Neural cell (in vitro differentiated cells): ENCODE measurements around the gene YY1. TPM values are rescaled to one million over a fixed set of nuclear protein-coding genes. Genes with fewer than 3 reads are reported as not detected.

Experiments
- H2AFZ ChIP-seq: fragments of 200-600, 300-800 bp; sonication (generic), shearing (Covaris generic); 2 replicates; pipeline ENCODE4 v1.6.0; 2014; ENCODE audit warnings: low read depth, mild to moderate bottlenecking, antibody characterized with exemption, low read length, moderate library complexity
- H3F3A ChIP-seq: fragments of 200-600 bp; shearing (Covaris generic); 2 replicates; pipeline ENCODE4 v1.6.1; 2016; ENCODE audit warnings: mild to moderate bottlenecking, moderate library complexity, mixed read lengths, antibody characterized with exemption, low read length; ENCODE audit not compliant: insufficient read depth, poor library complexity, severe bottlenecking
- H3K27ac ChIP-seq: fragments of 200-600, 300-800 bp; sonication (generic), shearing (Covaris generic); 2 replicates; pipeline ENCODE4 v1.5.1; 2014; ENCODE audit warnings: mild to moderate bottlenecking, low read length, moderate library complexity
- H3K27me3 ChIP-seq: fragments of 300-800, 200-600 bp; sonication (generic), shearing (Covaris generic); 2 replicates; pipeline ENCODE4 v1.6.0; 2014; ENCODE audit warnings: mild to moderate bottlenecking, low read depth, low read length, moderate library complexity; ENCODE audit not compliant: insufficient read depth
- H3K36me3 ChIP-seq: fragments of 300-800, 200-600 bp; sonication (generic), shearing (Covaris generic); 2 replicates; pipeline ENCODE4 v1.5.1; 2014; ENCODE audit warnings: mild to moderate bottlenecking, antibody characterized with exemption, low read length, moderate library complexity; ENCODE audit not compliant: insufficient read depth
- H3K4me2 ChIP-seq: fragments of 300-800, 200-600 bp; sonication (generic), shearing (Covaris generic); 2 replicates; pipeline ENCODE4 v1.6.0; 2014; ENCODE audit warnings: mild to moderate bottlenecking, low read length
- H3K4me3 ChIP-seq: fragments of 300-800, 200-600 bp; sonication (generic), shearing (Covaris generic); 2 replicates; pipeline ENCODE4 v1.5.1; 2014; ENCODE audit warnings: mild to moderate bottlenecking, low read length, moderate library complexity
- H3K79me2 ChIP-seq: fragments of 200-600 bp; shearing (Covaris generic); replicated peaks from 2 replicates; pipeline ENCODE4 v1.6.0; 2014; ENCODE audit warnings: mild to moderate bottlenecking, low read length, moderate library complexity; ENCODE audit not compliant: insufficient read depth
- H3K9ac ChIP-seq: fragments of 300-800, 200-600 bp; sonication (generic), shearing (Covaris generic); 2 replicates; pipeline ENCODE4 v1.6.1; 2016; ENCODE audit warnings: mild to moderate bottlenecking, low read length, mixed read lengths
- H3K9me2 ChIP-seq: fragments of 200-600 bp; shearing (Covaris generic); 2 replicates; pipeline ENCODE4 v1.6.1; 2016; ENCODE audit warnings: mild to moderate bottlenecking, low read length, mixed read lengths; ENCODE audit not compliant: insufficient read depth
- H3K9me3 ChIP-seq: fragments of 200-600, 300-800 bp; sonication (generic), shearing (Covaris generic); 2 replicates; pipeline ENCODE4 v1.6.1; 2016; ENCODE audit warnings: mild to moderate bottlenecking, mixed run types, low read length, moderate library complexity, mixed read lengths
- H4K20me1 ChIP-seq: fragments of 200-600 bp; shearing (Covaris generic); 2 replicates; pipeline ENCODE4 v1.6.1; 2016; ENCODE audit warnings: mild to moderate bottlenecking, mixed run types; ENCODE audit not compliant: insufficient read depth
- EP300 ChIP-seq: fragments of 450-650 bp; conservative IDR thresholded peaks from 2 replicates; pipeline ENCODE4 v1.6.1; 2014; ENCODE audit warnings: antibody characterized with exemption, mild to moderate bottlenecking, moderate library complexity; ENCODE audit not compliant: poor library complexity, severe bottlenecking
- EZH2 ChIP-seq: fragments of 200-600, 300-800 bp; shearing (Covaris generic), sonication (generic); IDR thresholded peaks from 2 replicates; pipeline ENCODE4 v1.6.1; 2014; ENCODE audit warnings: antibody characterized with exemption, low read length, borderline replicate concordance, mild to moderate bottlenecking; ENCODE audit not compliant: insufficient read depth, poor library complexity, severe bottlenecking
- MXI1 ChIP-seq: fragments of 450-650 bp; conservative IDR thresholded peaks from 2 replicates; pipeline ENCODE4 v1.6.1; 2014; ENCODE audit warnings: antibody characterized with exemption, mild to moderate bottlenecking; ENCODE audit not compliant: poor library complexity, severe bottlenecking
- POLR2AphosphoS5 ChIP-seq: IDR thresholded peaks from 2 replicates; pipeline ENCODE4 v1.6.1; 2012
- RAD21 ChIP-seq: fragments of 450-650 bp; conservative IDR thresholded peaks from 2 replicates; pipeline ENCODE4 v1.6.1; 2014; ENCODE audit warnings: antibody characterized with exemption, mild to moderate bottlenecking, moderate library complexity
- SMC3 ChIP-seq: fragments of 450-650 bp; conservative IDR thresholded peaks from 2 replicates; pipeline ENCODE4 v1.6.1; 2014; ENCODE audit warnings: antibody characterized with exemption, mild to moderate bottlenecking, moderate library complexity; ENCODE audit not compliant: poor library complexity
- TAF1 ChIP-seq: IDR thresholded peaks from 2 replicates; pipeline ENCODE4 v1.6.1; 2012; ENCODE audit warnings: low read depth
- polyA plus RNA-seq: library from polyadenylated mRNA; depleted of rRNA; stranded (reverse); fragments of >200 nt; gene quantifications from 2 replicates; pipeline ENCODE4 v1.2.3, GENCODE V29; 2014
- TF ChIP-seq, protein P1 (sequence below): IDR thresholded peaks from 2 replicates; pipeline ENCODE4 v1.6.1; 2012; ENCODE audit warnings: borderline replicate concordance
- TF ChIP-seq, protein P2 (sequence below): fragments of 450-650 bp; IDR thresholded peaks from 2 replicates; pipeline ENCODE4 v1.5.1; 2014; ENCODE audit warnings: antibody characterized with exemption, mild to moderate bottlenecking, moderate library complexity; ENCODE audit not compliant: poor library complexity, severe bottlenecking

YY1 gene
- polyA plus RNA-seq, 1 donor from 2014 or later = 50.4 TPM

DNA sequence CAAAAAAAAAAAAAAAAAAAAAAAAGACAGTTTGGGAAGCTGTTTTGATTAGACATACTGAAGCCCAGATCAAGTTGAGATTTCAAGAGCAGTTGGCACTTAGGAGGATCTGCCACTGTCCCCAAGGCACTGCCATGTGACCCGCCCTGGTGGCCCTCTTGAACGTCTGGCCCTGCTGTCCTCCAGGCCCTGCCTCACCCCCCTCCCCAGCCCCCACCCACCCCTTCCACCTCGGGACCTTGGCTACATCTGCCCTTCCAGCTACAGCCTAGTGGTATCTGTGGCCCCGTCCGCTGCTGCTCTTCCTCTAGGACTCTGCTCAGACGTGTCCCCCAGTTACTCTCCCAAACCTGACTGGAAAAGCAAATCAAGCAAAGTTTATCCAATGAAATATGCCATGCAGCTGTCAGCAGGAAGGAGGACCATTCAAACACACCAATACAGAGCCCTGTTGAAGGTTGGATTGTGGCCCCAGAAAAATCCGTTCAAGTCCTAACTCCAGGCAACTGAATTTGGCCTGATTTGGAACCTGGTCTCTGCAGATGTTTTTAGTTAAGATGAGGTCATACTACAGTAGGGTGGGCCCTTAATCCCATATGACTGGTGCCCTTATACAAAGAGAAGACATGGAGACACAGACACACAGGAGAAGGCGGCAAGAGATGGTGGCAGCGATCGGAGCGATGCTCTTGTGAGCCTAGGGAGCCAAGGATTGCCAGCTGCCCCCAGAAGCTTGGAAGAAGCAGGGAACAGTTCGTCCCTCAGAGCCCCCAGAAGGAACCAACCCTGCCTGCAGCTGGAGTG lies 49.6 kb downstream of the YY1 start:
- H3K27me3 ChIP-seq = no peaks in the 10 kb centered on the region
- H3K9me2 ChIP-seq = no peaks in the 10 kb centered on the region
- no peak overlapping the region for H2AFZ ChIP-seq
- H3F3A ChIP-seq = no peaks in the 10 kb centered on the region
- H3K9me3 ChIP-seq = no peaks in the 10 kb centered on the region
- peaks cover 8% of the 10 kb centered on the region for H3K36me3 ChIP-seq
- H4K20me1 ChIP-seq = no peaks in the 10 kb centered on the region
- H3K79me2 ChIP-seq = no peaks in the 10 kb centered on the region
- no peak for TF ChIP-seq EP300
- no peak for TF ChIP-seq SMC3
- no peak for TF ChIP-seq TAF1
- no peak for TF ChIP-seq EZH2
- TF ChIP-seq, protein P1, sequence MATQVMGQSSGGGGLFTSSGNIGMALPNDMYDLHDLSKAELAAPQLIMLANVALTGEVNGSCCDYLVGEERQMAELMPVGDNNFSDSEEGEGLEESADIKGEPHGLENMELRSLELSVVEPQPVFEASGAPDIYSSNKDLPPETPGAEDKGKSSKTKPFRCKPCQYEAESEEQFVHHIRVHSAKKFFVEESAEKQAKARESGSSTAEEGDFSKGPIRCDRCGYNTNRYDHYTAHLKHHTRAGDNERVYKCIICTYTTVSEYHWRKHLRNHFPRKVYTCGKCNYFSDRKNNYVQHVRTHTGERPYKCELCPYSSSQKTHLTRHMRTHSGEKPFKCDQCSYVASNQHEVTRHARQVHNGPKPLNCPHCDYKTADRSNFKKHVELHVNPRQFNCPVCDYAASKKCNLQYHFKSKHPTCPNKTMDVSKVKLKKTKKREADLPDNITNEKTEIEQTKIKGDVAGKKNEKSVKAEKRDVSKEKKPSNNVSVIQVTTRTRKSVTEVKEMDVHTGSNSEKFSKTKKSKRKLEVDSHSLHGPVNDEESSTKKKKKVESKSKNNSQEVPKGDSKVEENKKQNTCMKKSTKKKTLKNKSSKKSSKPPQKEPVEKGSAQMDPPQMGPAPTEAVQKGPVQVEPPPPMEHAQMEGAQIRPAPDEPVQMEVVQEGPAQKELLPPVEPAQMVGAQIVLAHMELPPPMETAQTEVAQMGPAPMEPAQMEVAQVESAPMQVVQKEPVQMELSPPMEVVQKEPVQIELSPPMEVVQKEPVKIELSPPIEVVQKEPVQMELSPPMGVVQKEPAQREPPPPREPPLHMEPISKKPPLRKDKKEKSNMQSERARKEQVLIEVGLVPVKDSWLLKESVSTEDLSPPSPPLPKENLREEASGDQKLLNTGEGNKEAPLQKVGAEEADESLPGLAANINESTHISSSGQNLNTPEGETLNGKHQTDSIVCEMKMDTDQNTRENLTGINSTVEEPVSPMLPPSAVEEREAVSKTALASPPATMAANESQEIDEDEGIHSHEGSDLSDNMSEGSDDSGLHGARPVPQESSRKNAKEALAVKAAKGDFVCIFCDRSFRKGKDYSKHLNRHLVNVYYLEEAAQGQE = no peak
- TF ChIP-seq MXI1 = no peak
- TF ChIP-seq POLR2AphosphoS5 = no peak
- TF ChIP-seq RAD21 = no peak
- TF ChIP-seq, protein P2, sequence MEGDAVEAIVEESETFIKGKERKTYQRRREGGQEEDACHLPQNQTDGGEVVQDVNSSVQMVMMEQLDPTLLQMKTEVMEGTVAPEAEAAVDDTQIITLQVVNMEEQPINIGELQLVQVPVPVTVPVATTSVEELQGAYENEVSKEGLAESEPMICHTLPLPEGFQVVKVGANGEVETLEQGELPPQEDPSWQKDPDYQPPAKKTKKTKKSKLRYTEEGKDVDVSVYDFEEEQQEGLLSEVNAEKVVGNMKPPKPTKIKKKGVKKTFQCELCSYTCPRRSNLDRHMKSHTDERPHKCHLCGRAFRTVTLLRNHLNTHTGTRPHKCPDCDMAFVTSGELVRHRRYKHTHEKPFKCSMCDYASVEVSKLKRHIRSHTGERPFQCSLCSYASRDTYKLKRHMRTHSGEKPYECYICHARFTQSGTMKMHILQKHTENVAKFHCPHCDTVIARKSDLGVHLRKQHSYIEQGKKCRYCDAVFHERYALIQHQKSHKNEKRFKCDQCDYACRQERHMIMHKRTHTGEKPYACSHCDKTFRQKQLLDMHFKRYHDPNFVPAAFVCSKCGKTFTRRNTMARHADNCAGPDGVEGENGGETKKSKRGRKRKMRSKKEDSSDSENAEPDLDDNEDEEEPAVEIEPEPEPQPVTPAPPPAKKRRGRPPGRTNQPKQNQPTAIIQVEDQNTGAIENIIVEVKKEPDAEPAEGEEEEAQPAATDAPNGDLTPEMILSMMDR = no peak
- H3K9ac ChIP-seq = no peak overlapping the region
- no peak overlapping the region for H3K27ac ChIP-seq
- no peak overlapping the region for H3K4me3 ChIP-seq
- no peak overlapping the region for H3K4me2 ChIP-seq

DNA sequence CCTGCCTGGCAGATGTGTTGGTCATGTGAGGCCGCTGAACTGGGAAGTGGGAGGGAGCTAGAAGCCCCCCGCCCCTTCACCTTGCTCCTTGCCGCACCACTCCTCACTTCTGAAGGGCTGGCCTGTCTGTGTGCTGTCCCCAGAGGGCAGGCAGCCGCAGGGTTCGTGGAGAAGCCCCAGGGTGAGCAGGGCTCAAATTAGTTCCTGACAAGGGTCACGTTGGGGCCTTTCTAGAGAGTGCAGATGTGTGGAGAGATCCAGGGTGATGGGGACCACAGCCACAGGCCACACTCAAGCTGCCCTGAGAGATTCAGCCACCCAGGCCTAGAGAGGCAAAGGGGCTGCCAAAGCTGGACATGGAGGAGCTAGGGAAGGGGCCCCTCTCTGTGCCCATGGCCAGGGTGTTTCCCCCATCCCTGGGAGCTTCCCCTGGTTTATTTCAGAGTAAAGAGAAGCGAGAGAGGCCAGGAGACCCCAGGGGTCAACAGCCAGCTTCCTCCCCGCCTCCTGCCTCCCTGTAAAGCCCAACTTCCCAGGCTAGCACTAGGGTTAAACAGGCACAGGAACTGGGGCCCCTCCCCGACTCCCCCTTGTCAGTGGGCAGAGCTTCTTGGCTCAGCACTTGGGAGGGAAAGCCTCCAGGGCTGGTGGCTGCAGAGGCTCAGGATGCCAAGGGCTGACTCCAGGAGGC lies 51.1 kb downstream of the YY1 start:
- H3K9me3 ChIP-seq = no peaks in the 10 kb centered on the region
- H3K27ac ChIP-seq = no peak overlapping the region
- H4K20me1 ChIP-seq = no peaks in the 10 kb centered on the region
- no peaks in the 10 kb centered on the region for H3K9me2 ChIP-seq
- H3K4me3 ChIP-seq = no peak overlapping the region
- no peaks in the 10 kb centered on the region for H3F3A ChIP-seq
- no peak for TF ChIP-seq POLR2AphosphoS5
- no peak overlapping the region for H3K9ac ChIP-seq
- H3K4me2 ChIP-seq = no peak overlapping the region
- H3K27me3 ChIP-seq = no peaks in the 10 kb centered on the region
- no peaks in the 10 kb centered on the region for H3K79me2 ChIP-seq
- H3K36me3 ChIP-seq = peaks cover 8% of the 10 kb centered on the region
- H2AFZ ChIP-seq = no peak overlapping the region
